HEK293 (cell line): ENCODE data around the gene PRLR.

Experiments
- CTCF ChIA-PET: fragments of 350-600 bp; formaldehyde crosslinking; extraction: SDS; loops from one replicate; lab custom pipeline; 2021; ENCODE audit warnings: antibody characterized with exemption; lab: Yijun Ruan, JAX
- POLR2A ChIA-PET: fragments of 300-600 bp; formaldehyde crosslinking; extraction: SDS; loops from one replicate; lab custom pipeline; 2020; ENCODE audit warnings: antibody characterized with exemption, inconsistent platforms; lab: Yijun Ruan, JAX
- H3K27ac ChIP-seq: fragments of 200-500 bp; sonication (Bioruptor generic); 2 replicates; pipeline ENCODE4 v1.5.1; 2014; ENCODE audit warnings: low read depth, low read length, control low read depth, inconsistent platforms; ENCODE audit errors: extremely low read depth
- H3K36me3 ChIP-seq, 2 experiments: fragments of 200-500 bp in 1 of 2; sonication (Bioruptor generic) in 1 of 2; 1 replicate in 1 of 2; 2 replicates in 1 of 2; pipeline ENCODE4 v1.5.1; 2014 to 2017; ENCODE audit warnings: inconsistent platforms in 2 of 2, low read length in 2 of 2; ENCODE audit not compliant: control insufficient read depth in 2 of 2, insufficient read depth in 1 of 2
- H3K4me1 ChIP-seq: fragments of 200-500 bp; sonication (Bioruptor generic); 2 replicates; pipeline ENCODE4 v1.5.1; 2014; ENCODE audit warnings: mild to moderate bottlenecking, low read length, inconsistent platforms; ENCODE audit not compliant: control insufficient read depth, insufficient read depth
- H3K4me3 ChIP-seq: 2 replicates; pipeline ENCODE4 v1.5.1; 2011; ENCODE audit warnings: low read depth, mild to moderate bottlenecking, control low read depth, low read length, moderate library complexity
- H3K9me3 ChIP-seq: fragments of 200-500 bp; sonication (Bioruptor generic); 2 replicates; pipeline ENCODE4 v1.5.1; 2014; ENCODE audit warnings: low read depth, low read length, inconsistent platforms; ENCODE audit not compliant: control insufficient read depth, insufficient read depth
- BCL11B ChIP-seq: fragments of 450-650 bp; formaldehyde crosslinking; IDR thresholded peaks from 2 replicates; pipeline ENCODE4 v1.5.1; 2016; ENCODE audit warnings: low read depth, missing biosample characterization, missing genetic modification characterization
- FEZF1 ChIP-seq: fragments of 450-650 bp; formaldehyde crosslinking; IDR thresholded peaks from 2 replicates; pipeline ENCODE4 v1.5.1; 2016; ENCODE audit warnings: missing biosample characterization, missing genetic modification characterization
- HOXA7 ChIP-seq: sonication (generic); formaldehyde crosslinking; IDR thresholded peaks from 2 replicates; pipeline ENCODE4 v1.8.1; 2022; ENCODE audit warnings: missing genetic modification reagents, borderline replicate concordance
- HOXC10 ChIP-seq: sonication (generic); formaldehyde crosslinking; IDR thresholded peaks from 2 replicates; pipeline ENCODE4 v1.8.1; 2023; ENCODE audit warnings: mild to moderate bottlenecking, missing genetic modification reagents
- KLF1 ChIP-seq: fragments of 450-650 bp; formaldehyde crosslinking; IDR thresholded peaks from 2 replicates; pipeline ENCODE4 v1.5.1; 2016; ENCODE audit warnings: missing biosample characterization, missing genetic modification characterization
- KLF7 ChIP-seq: fragments of 450-650 bp; formaldehyde crosslinking; IDR thresholded peaks from 2 replicates; pipeline ENCODE4 v1.5.1; 2016; ENCODE audit warnings: missing biosample characterization, missing genetic modification characterization, borderline replicate concordance
- OSR2 ChIP-seq: fragments of 450-650 bp; formaldehyde crosslinking; IDR thresholded peaks from 2 replicates; pipeline ENCODE4 v1.5.1; 2016; ENCODE audit warnings: missing biosample characterization, missing genetic modification characterization
- REST ChIP-seq: fragments of 450-650 bp; formaldehyde crosslinking; IDR thresholded peaks from 2 replicates; pipeline ENCODE4 v1.5.1; 2016; ENCODE audit warnings: missing biosample characterization, missing genetic modification characterization
- SP3 ChIP-seq: fragments of 450-650 bp; formaldehyde crosslinking; IDR thresholded peaks from 2 replicates; pipeline ENCODE4 v1.5.1; 2016; ENCODE audit warnings: missing biosample characterization, missing genetic modification characterization
- ZBTB44 ChIP-seq: fragments of 450-650 bp; IDR thresholded peaks from 2 replicates; pipeline ENCODE4 v1.5.1; 2018; ENCODE audit warnings: missing biosample characterization, mild to moderate bottlenecking, missing genetic modification characterization
- ZBTB49 ChIP-seq: fragments of 450-650 bp; formaldehyde crosslinking; IDR thresholded peaks from 2 replicates; pipeline ENCODE4 v1.5.1; 2016; ENCODE audit warnings: missing biosample characterization, missing genetic modification characterization, low read depth
- ZFP41 ChIP-seq: fragments of 450-650 bp; formaldehyde crosslinking; IDR thresholded peaks from 2 replicates; pipeline ENCODE4 v1.5.1; 2016; ENCODE audit warnings: missing biosample characterization, missing genetic modification characterization, borderline replicate concordance
- ZNF2 ChIP-seq: fragments of 450-650 bp; formaldehyde crosslinking; IDR thresholded peaks from 2 replicates; pipeline ENCODE4 v1.5.1; 2016; ENCODE audit warnings: missing biosample characterization, missing genetic modification characterization
- ZNF214 ChIP-seq: fragments of 450-650 bp; formaldehyde crosslinking; IDR thresholded peaks from 2 replicates; pipeline ENCODE4 v1.5.1; 2017; ENCODE audit warnings: missing biosample characterization, mild to moderate bottlenecking, missing genetic modification characterization, borderline replicate concordance
- ZNF248 ChIP-seq: fragments of 450-650 bp; formaldehyde crosslinking; IDR thresholded peaks from 2 replicates; pipeline ENCODE4 v1.5.1; 2017; ENCODE audit warnings: missing biosample characterization, missing genetic modification characterization
- ZNF37A ChIP-seq: fragments of 450-650 bp; IDR thresholded peaks from 2 replicates; pipeline ENCODE4 v1.5.1; 2018; ENCODE audit warnings: missing biosample characterization, missing genetic modification characterization
- ZNF433 ChIP-seq: fragments of 450-650 bp; formaldehyde crosslinking; IDR thresholded peaks from 2 replicates; pipeline ENCODE4 v1.5.1; 2016; ENCODE audit warnings: missing biosample characterization, missing genetic modification characterization, low read depth
- ZNF580 ChIP-seq: fragments of 450-650 bp; formaldehyde crosslinking; IDR thresholded peaks from 2 replicates; pipeline ENCODE4 v1.5.1; 2016; ENCODE audit warnings: missing biosample characterization, missing genetic modification characterization
- ZNF626 ChIP-seq: fragments of 450-650 bp; sonication (Bioruptor Pico); formaldehyde crosslinking; IDR thresholded peaks from 2 replicates; pipeline ENCODE4 v1.5.1; 2018; ENCODE audit warnings: missing biosample characterization, missing genetic modification characterization, inconsistent platforms
- ZNF791 ChIP-seq: fragments of 450-650 bp; formaldehyde crosslinking; IDR thresholded peaks from 2 replicates; pipeline ENCODE4 v1.5.1; 2016; ENCODE audit warnings: missing biosample characterization, missing genetic modification characterization
- ZSCAN30 ChIP-seq: fragments of 450-650 bp; IDR thresholded peaks from 2 replicates; pipeline ENCODE4 v1.5.1; 2018; ENCODE audit warnings: missing biosample characterization, mild to moderate bottlenecking, missing genetic modification characterization, moderate library complexity

Gene PRLR

GRCh38 chr5:35096932-35097331, 133.4 kb downstream of the PRLR start:
- Histone ChIP-seq H3K9me3 (no peaks in the 10 kb centered on the region), H3K36me3 (no peaks in the 10 kb centered on the region), H3K4me1 (no peaks in the 10 kb centered on the region), H3K4me3 (no peak overlapping the region), H3K27ac (no peak overlapping the region)
- ChIA-PET POLR2A (no interaction called here), CTCF (interaction anchor here (1.2 kb wide), 1 partner anchor 107 kb away, joined by 3 read pairs; no protein-coding TSS in a partner anchor)
- TF ChIP-seq KLF7 (tag by site-specific recombination) (no peak), ZNF248 (tag by site-specific recombination) (no peak), HOXC10 (CRISPR knock-in tag) (no peak), ZSCAN30 (no peak), FEZF1 (tag by site-specific recombination) (no peak), ZNF214 (no peak), ZNF37A (tag by site-specific recombination) (no peak)

GRCh38 chr5:35096216-35096615, 134.1 kb downstream of the PRLR start:
- H3K36me3 ChIP-seq = no peaks in the 10 kb centered on the region
- no peak for TF ChIP-seq ZNF791 (tag by site-specific recombination)
- TF ChIP-seq REST (tag by site-specific recombination) = no peak
- TF ChIP-seq SP3 (tag by site-specific recombination) = no peak
- TF ChIP-seq ZNF248 (tag by site-specific recombination) = no peak
- no peak for TF ChIP-seq ZNF580 (tag by site-specific recombination)
- no peak for TF ChIP-seq ZFP41 (tag by site-specific recombination)
- TF ChIP-seq, all 188 proteins: peak for 0
- CTCF ChIA-PET = interaction anchor here (0.7 kb wide), 1 partner anchor 117 kb away, joined by 3 read pairs; no protein-coding TSS in a partner anchor
- POLR2A ChIA-PET = no interaction called here
- Histone ChIP-seq H3K4me1 (no peaks in the 10 kb centered on the region), H3K27ac (no peak overlapping the region), H3K9me3 (no peaks in the 10 kb centered on the region), H3K4me3 (no peak overlapping the region)

- Histone ChIP-seq H3K4me3 (no peak overlapping the region), H3K27ac (no peak overlapping the region), H3K36me3 (no peaks in the 10 kb centered on the region), H3K4me1 (no peaks in the 10 kb centered on the region), H3K9me3 (no peaks in the 10 kb centered on the region)
- CTCF ChIA-PET = interaction anchor here (0.6 to 1.2 kb wide), 2 partner anchors 9 to 98 kb away, joined by 3 to 6 read pairs; no protein-coding TSS in a partner anchor
- TF ChIP-seq OSR2 (tag by site-specific recombination) (no peak), HOXA7 (CRISPR knock-in tag) (no peak), ZBTB49 (no peak), ZNF433 (tag by site-specific recombination) (no peak), ZBTB44 (tag by site-specific recombination) (no peak), KLF1 (tag by site-specific recombination) (no peak), ZNF626 (tag by site-specific recombination) (no peak), ZNF2 (tag by site-specific recombination) (no peak), BCL11B (tag by site-specific recombination) (no peak)
- TF ChIP-seq, all 188 proteins: peak for 0
- POLR2A ChIA-PET = no interaction called here
Measured at GRCh38 chr5:35095366-35095765, 134.9 kb downstream of the PRLR start.
